Stimulated activated CD8-positive, alpha-beta memory T cell treated with anti-CD3 and anti-CD28 coated beads, Interleukin-15, amount 100 ng/mL, for 1 hour (primary cell): ENCODE results near the gene NUDT8.
"Not testable (repeated sequence)": the region's sequence is repeated elsewhere in the genome, so short reads cannot be mapped to it uniquely, and the experiment has no call there.

ENCODE experiments used
- DNase-seq: peaks from one replicate; pipeline ENCODE4 v3.0.0-alpha.2; 2020; ENCODE audit warnings: low read depth

NUDT8 gene

GRCh38 chr11:67641338-67642172 is 11.8 kb upstream of the NUDT8 start:
- no peak for DNase-seq

- DNase-seq, result no peak
Measured at GRCh38 chr11:67640758-67641337, 11.1 kb upstream of the NUDT8 start.

- DNase-seq, result no peak
Measured at GRCh38 chr11:67640021-67640757, 10.5 kb upstream of the NUDT8 start.

- no peak for DNase-seq
Measured at GRCh38 chr11:67639438-67639859, 9.7 kb upstream of the NUDT8 start, which contains the start of gene TBX10. Gene TBX10, minus strand, starts transcription at chr11:67639763. Its CDS starts 291 bp downstream, at chr11:67639472.

- no peak for DNase-seq
Measured at GRCh38 chr11:67638535-67639437, 9.0 kb upstream of the NUDT8 start.

GRCh38 chr11:67637441-67637840 is 7.7 kb upstream of the NUDT8 start:
- DNase-seq, result not testable (repeated sequence)

GRCh38 chr11:67636962-67637361 is 7.2 kb upstream of the NUDT8 start:
- no peak for DNase-seq

- DNase-seq, result no peak
Measured at GRCh38 chr11:67635231-67635521, 5.4 kb upstream of the NUDT8 start.

- DNase-seq, result no peak
Measured at GRCh38 chr11:67634366-67635230, 4.9 kb upstream of the NUDT8 start.

- no peak for DNase-seq
Measured at GRCh38 chr11:67633758-67634365, 4.1 kb upstream of the NUDT8 start.

GRCh38 chr11:67632982-67633755 is 3.4 kb upstream of the NUDT8 start:
- DNase-seq, result no peak

GRCh38 chr11:67632175-67632981 is 2.6 kb upstream of the NUDT8 start:
- DNase-seq, result no peak

GRCh38 chr11:67631853-67632174 is 2.1 kb upstream of the NUDT8 start:
- DNase-seq, result no peak

- no peak for DNase-seq
Measured at GRCh38 chr11:67631411-67631810, 1.7 kb upstream of the NUDT8 start.

- DNase-seq, result no peak
Measured at GRCh38 chr11:67630943-67631331, 1.2 kb upstream of the NUDT8 start.

- no peak for DNase-seq
Measured at GRCh38 chr11:67630228-67630942, 648 bp upstream of the NUDT8 start.

GRCh38 chr11:67628710-67629385 is 889 bp downstream of the NUDT8 start:
- no peak for DNase-seq
